GM19035 (cell line): ENCODE data around the gene AFMID.

Experiments used
- ATAC-seq: cut with Tn5 transposase; IDR thresholded peaks from one replicate; pipeline ENCODE4 v1.9.1; 2021; ENCODE audit not compliant: unreplicated experiment

AFMID gene

GRCh38 chr17:78176548-78177025 lies 10.6 kb upstream of the AFMID start:
- peak; percentile 38 for ATAC-seq

- ATAC-seq, result no peak
Observed at GRCh38 chr17:78179372-78179771, 7.8 kb upstream of the AFMID start.

- no peak for ATAC-seq
Observed at GRCh38 chr17:78180083-78180482, 7.1 kb upstream of the AFMID start.

GRCh38 chr17:78180508-78180907 lies 6.7 kb upstream of the AFMID start:
- no peak for ATAC-seq

GRCh38 chr17:78182504-78182903 lies 4.7 kb upstream of the AFMID start:
- ATAC-seq, result no peak

GRCh38 chr17:78183916-78184315 lies 3.2 kb upstream of the AFMID start:
- no peak for ATAC-seq

GRCh38 chr17:78184351-78184750 lies 2.8 kb upstream of the AFMID start:
- no peak for ATAC-seq

- ATAC-seq, result no peak
Observed at GRCh38 chr17:78184868-78185267, 2.3 kb upstream of the AFMID start.

GRCh38 chr17:78185981-78186691 lies 1.0 kb upstream of the AFMID start:
- ATAC-seq, result no peak

GRCh38 chr17:78196716-78197115 lies 9.6 kb downstream of the AFMID start:
- ATAC-seq, result no peak

GRCh38 chr17:78197147-78197832 lies 10.1 kb downstream of the AFMID start:
- ATAC-seq, result no peak

- ATAC-seq, result no peak
Observed at GRCh38 chr17:78200451-78200850, 13.3 kb downstream of the AFMID start.

GRCh38 chr17:78202666-78203065 lies 15.5 kb downstream of the AFMID start:
- no peak for ATAC-seq

- ATAC-seq, result no peak
Observed at GRCh38 chr17:78204387-78205123, 17.4 kb downstream of the AFMID start.

- ATAC-seq, result no peak
Observed at GRCh38 chr17:78205124-78205775, 18.1 kb downstream of the AFMID start.

- ATAC-seq, result no peak
Observed at GRCh38 chr17:78206298-78206697, 19.1 kb downstream of the AFMID start.

- no peak for ATAC-seq
Observed at GRCh38 chr17:78208486-78208885, 21.3 kb downstream of the AFMID start.

GRCh38 chr17:78210111-78210510 lies 22.9 kb downstream of the AFMID start:
- ATAC-seq, result no peak

- ATAC-seq, result no peak
Observed at GRCh38 chr17:78211032-78211431, 23.9 kb downstream of the AFMID start.

- ATAC-seq, result peak; percentile 92
Observed at GRCh38 chr17:78214016-78214705, 27.0 kb downstream of the AFMID start, which contains the start of gene BIRC5. BIRC5 (plus strand) TSS chr17:78214253; CDS start chr17:78214317, 64 bp downstream.

GRCh38 chr17:78214706-78215061 lies 27.5 kb downstream of the AFMID start:
- ATAC-seq, result no peak
